T follicular helper cell (primary cell): ENCODE data around the gene NR4A1.

ENCODE experiments used
- DNase-seq: peaks from one replicate; pipeline ENCODE4 v3.0.0-alpha.2; 2020; ENCODE audit warnings: low read depth

The NR4A1 gene

DNA sequence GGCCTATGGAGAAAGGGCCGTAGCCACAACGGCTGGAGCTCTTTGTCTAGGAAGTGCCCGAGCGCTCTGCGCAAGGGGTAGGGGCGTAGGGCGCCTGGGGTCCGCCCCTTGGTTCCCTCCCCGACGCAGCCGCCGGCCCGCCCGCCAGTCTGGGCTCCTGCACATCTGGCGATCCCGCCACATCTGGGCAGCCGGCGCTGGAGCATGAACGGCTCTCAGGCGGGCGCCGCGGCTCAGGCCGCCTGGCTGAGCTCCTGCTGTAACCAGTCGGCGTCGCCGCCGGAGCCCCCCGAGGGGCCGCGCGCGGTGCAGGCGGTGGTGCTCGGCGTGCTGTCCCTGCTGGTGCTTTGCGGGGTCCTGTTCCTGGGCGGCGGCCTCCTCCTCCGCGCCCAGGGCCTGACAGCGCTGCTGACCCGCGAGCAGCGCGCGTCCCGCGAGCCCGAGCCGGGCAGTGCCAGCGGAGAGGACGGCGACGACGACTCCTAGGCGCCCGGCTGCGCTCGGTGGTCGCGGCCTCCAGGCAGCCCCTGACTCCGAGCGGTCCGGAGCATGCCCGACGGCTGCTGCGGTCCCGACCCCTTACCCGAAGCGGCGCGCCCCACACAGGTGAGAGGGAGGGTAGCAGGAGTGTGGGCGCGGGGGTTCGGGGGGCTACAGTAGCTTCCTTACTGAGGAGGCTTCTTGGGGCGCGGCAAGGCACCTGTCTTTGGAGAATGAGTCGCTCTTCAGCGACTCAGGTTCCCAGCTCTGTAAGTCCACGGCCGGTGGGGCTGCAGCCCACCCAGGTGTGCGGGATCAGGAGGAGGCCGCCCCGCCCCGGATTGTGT is 28.5 kb downstream of the NR4A1 start, which contains the start of gene SMIM41:
Gene SMIM41, plus strand, starts transcription at position 129 of the 827 bp plus-strand sequence. Its CDS starts 76 bp downstream, at position 205.
- DNase-seq, result no peak

DNA sequence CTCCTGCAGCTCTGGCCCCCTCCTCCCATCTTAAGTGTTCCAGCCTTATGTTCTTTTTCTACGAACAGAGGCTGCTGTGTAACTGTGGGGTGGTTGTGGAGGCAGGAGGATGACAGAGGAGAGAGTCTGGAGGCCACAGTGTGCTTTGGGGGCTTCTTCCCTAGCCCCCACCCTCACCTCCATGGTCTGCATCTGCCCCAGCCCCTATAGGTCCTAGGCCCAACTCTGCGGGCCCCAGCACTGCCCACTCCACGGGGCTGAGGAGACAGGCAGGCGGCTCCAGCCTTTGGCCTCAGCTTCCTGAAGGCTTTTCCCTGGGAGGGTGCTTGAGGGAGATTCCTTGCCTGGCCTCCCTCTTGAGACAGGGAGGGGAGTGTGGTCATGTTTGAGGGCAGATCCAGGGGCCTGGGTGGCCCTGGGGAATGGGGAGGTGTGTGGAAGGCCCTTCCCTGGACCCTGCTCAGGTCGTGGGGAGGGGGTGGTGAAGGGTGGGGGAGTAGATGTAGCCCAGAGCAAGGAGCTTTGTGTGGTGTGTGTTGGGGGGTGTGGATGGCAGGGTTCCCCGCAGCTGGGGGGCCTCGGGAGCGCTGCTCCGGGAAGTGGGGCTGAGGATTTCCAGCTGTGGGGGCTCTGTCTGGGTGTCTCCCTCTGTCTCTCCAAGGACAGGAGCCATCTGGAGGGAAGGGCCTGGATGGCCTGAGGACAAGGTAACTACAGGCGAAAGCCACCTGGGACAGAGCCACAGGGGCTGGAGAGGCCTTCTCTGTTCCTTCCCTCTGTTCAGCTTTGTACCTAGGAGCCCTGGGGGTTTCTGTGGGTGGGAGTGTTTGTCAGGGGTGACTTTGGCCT is 29.4 kb downstream of the NR4A1 start:
- no peak for DNase-seq

DNA sequence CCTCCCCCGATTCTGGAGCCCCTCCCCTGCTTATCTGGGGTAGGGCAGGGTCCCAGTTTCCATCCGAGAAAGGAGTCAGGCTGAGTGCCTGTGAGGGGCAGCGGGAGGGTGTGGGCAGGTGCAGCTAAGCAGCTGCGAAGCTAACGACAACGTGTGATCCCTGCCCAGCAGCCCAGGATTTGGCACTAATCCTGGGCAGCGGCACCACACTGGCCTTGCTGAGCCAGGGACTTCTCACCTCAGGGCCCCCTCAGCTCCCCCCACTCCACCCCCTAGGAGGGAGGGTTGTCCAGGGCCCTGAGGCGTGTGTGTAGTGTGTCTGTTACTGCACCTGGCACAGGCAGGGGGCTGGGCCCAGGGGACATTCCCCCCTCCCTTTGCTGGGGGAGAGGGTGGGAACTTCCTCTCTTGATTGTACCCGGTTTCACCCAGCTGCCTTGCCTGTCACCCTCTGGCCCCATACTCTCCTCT is 30.1 kb downstream of the NR4A1 start:
- no peak for DNase-seq

DNA sequence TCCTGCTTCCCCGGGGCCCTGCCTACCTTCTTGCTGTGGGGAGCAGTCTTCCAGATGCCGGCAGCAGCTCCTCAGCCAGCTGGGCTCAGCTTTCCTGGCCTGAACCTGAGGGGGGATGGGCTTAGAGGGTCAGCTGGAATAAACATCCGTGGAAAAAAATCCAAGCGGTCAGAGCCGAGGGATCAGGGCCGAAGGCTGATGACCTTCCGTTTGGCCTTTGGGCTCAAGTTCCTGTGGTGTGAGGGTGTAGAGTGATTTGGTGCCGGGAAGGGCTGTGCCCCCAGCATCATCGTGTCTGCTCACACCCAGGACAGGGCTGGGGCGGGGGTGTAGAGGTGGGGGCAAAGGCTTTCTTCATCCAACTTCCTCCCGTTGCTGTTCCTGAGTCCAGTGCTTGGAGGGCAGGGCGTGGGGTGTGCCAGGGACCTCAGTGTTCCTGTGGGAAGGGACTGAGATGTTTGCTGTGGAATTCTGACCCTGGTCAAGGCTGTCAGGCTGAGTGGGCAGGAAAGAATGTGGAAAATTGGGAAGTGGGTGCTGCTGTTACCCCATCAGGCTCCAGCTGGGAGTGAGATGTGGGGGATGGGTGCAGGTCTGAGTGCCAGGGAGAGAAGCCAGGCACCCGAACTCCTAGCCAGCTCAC is 30.9 kb downstream of the NR4A1 start:
- DNase-seq, result no peak

DNA sequence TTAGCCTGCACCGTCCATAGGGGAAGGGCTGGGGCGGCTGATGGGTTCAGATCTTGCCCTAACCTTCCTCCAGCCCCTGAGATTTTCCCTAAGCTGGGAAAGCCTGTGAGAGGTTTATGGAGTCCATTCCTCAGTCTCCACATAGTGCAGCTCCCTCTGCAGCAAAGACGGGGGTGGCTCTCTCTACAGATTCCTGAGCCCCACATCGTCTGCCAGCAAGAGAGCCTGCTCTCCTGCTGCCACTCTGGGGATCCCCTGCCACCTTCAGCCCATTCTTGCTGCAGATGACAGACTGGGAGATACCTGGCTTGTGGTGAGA is 31.4 kb downstream of the NR4A1 start:
- no peak for DNase-seq

DNA sequence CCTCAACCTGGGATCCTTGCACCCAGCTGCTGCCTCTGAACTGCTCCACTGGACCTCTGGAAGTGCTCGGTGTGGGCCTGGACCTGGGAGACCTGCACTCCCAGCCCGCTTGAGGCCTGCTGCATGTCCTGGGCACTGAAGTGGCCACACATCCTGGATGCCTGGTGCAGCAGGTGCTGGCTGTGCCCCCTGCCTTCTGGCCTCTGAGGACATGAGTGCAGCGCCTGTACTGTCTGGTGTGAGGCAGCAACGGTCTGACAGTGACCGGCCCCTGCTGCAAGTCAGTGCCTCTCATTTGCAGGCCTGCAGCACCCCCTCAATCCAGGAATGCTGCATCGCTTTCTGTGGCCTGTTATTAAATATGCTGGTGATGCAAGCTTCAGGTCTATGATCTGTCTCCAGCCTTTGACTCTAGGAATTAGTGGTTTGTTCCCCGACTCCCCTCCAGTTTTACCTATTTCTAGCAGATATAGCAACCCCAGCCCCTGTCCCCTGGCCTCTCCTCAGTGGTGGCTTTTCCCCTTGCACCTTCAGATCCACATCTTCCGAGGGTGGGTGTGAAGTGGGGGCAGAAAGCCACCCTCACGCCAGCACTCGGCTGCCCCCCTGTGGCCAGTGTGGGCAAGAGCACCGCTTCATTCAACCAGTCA is 31.9 kb downstream of the NR4A1 start:
- DNase-seq, result peak; percentile 49

DNA sequence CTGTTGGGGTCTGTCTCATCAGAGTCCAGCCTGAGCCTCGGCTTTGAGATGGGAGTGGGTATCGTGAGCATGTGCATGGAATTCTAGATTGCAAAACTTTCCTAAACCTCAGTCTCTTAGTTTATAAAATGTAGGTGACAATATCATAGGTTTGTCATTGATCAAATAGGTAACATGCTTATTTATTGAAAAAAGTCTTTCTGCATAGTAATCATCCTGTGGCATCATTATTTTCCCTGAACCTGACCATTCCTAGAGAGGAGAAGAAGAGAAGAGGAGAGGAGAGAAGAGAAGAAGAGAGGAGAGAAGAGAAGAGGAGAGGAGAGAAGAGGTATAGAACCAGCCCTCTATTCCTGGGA is 32.4 kb downstream of the NR4A1 start:
- DNase-seq, result no peak

DNA sequence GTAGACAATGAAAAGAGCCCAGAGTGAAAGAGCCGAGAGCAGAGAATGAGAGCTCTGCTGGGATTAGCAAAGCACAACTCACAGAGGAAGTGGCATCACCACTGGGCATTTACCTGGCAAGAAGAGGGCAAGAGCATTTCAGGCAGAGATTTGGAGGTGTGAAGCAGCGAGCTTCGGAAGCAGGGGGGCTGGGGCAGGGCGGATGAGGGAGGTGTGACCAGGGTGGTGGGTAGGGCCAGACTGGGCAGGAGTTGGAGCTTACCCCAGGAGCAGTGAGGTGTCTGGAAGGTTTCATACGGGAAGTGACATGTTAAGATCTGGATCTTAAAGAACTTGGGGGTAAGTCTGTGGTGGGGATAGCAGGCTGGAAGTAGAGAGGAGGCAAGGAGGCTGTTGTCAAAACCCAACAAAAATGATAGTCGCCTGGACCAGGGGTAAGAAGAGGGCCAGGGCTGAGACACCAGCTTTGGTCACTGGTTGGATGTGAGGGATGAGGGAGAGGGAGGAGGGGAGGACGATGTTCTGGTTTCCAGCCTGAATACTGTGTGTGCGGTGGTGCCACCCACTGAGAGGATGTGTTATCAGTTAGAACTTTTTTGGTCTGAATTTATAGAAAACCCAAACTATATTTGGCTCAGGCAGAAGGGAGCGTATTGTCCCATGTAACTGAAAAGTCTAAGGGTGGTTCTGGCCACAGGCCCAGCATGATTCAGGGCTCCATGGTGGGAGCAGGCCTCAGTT is 33.4 kb downstream of the NR4A1 start:
- DNase-seq, result no peak

DNA sequence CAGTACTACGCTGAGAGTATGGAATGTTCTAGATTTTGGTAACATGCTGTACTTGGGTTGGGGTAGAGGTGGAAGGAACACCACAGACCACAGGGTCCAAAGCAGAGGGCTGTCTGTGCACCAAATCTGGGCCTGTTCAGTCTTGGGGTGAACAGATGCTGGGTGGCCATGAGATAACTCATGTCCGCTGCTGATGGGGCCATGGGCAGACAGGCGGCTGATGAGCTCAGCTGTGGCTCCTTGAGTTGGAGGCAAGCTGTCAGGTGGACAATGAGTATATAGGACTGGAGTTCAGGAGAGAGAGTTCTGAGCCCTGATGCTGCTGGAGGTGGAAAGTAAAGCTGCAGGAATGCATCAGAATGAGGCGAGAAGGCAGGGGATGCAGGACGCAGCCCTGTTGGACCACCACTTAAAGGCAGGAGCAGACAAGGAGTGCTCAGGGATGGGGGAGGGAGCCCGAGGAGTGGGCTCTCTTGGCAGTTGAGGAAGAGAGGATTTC is 34.5 kb downstream of the NR4A1 start:
- DNase-seq, result no peak

DNA sequence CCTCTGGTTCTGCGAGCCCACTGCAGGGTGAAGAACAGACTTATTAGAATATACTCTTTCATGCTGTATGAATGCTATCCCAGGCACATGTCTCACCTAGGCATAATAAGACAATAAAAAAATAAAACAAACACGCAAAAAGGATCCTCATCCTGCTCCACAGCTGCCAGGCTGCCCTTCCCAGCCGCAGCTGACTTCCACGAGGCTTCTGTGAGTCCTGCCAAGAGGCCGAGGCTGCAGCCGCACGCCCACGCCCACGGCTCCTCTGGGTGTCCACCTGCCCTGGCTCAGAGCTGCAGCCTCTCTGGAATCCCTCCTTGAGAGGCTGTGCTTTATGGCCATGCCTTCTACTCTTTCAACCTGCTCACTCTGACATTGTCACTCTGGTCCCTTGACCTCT is 35.1 kb downstream of the NR4A1 start:
- DNase-seq, result no peak

DNA sequence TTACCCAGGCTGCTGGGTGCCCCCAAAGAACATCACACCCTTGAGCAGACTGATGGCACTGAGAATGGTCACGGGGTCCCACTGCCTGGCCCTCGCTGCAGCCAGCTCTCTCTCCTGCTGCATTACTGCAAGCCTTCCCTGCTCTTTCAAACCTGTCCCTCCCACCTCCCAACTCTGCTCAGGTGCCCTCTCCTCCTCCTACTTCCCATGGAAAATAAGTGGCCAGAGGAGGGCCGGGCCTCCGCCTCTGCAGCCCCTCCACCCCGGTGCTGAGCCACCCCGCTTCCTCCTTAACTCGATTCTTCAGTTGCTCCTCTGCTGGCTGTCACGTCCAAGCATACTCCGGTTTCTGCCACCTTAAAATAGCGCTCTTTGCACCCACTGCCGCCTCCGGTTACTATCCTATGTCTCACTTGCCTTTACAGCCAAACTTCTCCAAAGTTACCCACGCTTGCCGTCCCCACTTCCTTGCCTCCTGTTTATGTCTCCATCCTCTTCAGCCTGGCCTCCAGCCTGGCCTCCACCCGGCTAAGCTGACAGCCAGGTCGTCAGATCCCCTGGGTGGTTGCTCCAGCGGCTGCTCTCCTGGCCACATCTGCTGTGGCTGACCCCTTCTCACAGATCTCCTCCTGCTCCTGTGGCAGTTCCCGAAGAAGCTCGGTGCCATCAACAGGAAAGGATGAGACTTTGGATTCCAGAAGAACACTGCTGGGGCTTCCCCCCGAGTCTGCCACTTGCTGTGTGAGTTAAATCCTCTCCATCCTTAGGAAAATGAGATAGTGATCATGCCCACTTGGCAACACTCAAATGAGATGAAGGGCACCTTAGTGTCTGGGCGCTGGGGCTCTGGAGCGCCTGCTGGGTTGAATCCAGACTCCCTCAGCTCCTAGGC is 35.9 kb downstream of the NR4A1 start:
- no peak for DNase-seq

DNA sequence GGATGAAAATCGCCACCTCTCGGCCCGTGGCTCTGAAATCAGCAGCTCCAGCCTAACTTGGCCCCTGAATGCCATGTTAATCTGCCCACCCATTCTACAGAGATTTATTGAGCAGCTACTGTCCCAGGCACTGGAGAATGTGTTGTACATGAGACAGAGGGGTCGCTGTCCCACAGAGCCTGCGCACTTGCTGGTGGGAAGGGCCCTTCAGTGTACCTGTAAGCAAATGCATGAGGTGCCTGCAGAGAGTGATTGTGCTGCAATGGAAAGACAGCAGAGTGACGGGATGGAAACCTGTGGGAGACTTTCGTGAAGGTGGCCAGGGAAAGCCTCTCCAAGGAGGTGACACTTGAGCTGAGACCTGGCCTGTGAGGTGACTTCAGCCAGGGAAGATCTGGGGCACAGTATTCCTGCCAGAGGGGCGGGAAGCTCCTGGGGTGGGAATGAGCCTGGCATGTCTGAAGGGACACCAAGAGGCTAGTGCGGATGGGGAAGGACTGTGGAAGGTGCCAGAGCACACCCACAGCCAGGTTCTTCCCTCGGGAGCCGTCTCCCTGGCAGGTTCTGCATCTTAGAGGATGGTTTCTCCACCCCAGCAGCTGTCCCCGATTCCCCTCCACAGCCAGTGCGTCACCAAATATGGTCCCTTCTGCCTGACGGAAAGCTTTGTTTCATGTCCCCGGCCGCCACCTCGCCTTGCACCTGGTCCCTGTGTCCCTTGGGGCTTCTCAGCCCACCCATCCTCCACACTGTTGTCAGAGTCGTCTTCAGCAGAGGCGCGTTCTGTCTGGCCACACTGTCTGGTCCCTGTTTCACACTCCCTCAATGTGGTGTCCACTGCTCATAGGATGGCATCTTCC is 36.9 kb downstream of the NR4A1 start:
- DNase-seq, result no peak

DNA sequence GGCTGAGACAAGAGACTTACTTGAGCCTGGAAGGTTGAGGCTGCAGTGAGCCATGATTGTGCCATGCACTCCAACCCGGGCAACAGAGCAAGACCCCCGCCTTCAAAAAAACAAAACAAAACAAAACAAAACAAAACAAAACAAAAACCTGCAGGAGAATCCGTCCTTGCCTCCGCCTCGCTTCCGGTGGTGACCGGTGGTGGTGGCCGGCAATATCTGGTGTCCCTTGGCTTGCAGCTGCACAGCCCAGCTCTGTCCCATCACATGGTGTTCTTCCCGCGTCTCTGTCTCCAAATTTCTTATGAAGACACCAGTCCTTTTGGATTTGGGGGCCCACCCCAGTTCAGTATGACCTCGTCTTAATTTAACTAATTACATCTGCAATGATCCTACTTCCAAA is 38.2 kb downstream of the NR4A1 start:
- DNase-seq, result no peak

DNA sequence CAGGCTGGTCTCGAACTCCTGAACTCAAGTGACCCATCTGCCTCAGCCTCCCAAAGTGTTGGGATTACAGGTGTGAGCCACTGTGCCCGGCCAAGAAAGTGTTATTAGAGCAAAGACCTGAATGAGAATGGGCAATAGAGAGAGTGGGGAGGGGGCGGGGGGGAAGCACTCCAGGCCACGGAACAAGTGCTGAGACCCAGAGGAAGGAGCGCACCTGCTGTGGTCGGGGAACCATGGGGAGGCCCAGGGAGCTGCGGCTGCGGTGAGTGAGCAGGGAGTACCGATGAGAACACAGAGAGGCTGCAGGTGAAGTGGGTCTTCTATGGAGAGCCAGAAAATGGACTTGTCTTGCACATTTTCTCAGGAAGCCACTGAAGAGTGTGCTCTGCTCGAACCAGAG is 39.0 kb downstream of the NR4A1 start:
- no peak for DNase-seq

DNA sequence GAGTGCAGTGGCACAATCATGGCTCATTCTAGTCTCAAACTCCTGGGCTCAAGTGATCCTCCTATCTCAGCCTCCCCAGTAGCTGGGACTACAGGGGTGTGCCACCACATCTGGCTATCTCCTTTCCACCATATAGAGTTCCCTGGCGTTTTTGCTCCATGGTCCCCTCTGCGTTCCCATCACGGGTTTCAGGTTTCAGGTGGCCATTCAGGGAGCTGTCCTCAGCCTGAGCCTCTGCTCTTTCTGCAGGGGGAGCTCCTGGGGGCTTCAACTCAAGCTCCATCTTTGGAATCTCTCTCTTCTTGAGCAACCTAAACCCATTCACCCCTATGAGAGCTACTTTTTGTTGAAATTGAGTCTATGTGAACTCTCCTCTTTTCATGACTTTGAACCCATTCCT is 39.8 kb downstream of the NR4A1 start:
- DNase-seq, result no peak

DNA sequence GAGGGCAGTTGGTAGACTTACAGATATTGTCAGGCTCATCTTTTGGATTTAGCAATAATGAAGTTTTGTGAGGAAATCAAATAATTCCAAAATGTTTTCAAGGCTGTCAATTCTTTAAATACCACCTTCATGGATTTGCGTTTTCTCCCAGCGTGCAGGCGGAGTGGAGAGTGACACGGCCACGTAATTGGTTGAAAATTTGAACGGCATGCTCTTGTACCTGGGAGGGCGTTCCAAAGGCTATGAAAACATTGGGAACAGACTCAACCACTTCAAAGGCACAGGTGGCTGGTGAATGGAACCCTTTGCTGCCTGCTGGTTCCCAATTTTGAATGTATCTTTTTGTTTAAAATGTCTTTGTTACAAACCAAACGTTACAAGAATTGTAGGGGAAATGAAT is 40.6 kb downstream of the NR4A1 start:
- DNase-seq, result no peak

DNA sequence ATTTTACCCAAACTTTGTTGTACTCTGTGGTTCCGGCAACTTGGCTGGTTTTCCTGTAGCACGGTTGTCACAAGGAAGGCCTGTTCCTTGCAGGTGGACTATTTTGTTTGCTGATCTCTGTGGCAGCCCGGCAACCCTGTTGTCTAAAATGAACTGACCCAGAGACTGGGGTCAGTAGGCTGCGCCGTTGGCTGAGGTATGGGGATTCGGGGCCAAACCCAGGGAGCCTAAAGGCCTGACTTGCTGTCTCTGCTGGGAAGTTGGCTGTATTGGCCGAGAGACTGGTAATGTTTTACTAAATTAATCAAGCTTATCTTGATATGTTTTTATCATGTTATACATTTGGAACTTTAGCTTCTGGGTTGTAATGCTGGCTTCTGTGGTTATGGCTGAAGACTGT is 42.1 kb downstream of the NR4A1 start:
- no peak for DNase-seq

DNA sequence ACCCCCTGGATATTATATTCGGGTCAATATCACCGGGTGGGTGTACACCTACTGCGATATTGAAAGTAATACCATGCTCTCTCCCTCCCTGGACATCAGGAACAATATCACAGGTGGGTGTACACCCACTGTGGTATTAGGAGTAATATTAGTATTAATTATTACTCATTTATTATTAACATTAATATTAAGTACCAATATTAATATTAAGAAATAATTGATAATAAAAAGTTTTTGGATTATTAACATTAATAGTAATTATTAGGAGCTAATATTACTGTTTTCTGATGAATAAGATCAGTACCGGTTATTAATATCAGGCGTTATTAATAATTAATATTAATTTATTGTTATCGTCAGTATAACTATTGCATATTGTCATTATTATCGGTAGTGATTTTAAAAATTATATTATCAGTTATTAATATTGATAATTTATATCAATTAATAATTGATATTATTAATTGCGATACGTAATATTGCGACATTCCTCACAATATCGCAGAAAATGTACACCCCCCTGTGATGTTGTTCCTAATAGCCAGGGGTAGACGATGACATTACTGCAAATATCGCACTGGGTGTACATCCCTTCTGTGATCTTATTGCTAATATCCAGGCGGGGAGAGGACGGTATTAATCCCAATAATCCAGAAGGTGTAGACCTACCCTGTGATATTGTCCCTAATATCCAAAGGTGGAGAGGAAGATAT is 45.2 kb downstream of the NR4A1 start:
- DNase-seq, result no peak
